Inferior parietal cortex (tissue), 1 donor: ENCODE results near the gene PSORS1C1.
"Not testable (repeated sequence)": the region's sequence is repeated elsewhere in the genome, so short reads cannot be mapped to it uniquely, and the experiment has no call there.

ENCODE experiments used
- DNase-seq: peaks from one replicate; pipeline ENCODE4 v3.0.0-alpha.2; 2016; ENCODE audit errors: extremely low spot score

The PSORS1C1 gene, protein sequence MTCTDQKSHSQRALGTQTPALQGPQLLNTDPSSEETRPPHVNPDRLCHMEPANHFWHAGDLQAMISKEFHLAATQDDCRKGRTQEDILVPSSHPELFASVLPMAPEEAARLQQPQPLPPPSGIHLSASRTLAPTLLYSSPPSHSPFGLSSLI

DNA sequence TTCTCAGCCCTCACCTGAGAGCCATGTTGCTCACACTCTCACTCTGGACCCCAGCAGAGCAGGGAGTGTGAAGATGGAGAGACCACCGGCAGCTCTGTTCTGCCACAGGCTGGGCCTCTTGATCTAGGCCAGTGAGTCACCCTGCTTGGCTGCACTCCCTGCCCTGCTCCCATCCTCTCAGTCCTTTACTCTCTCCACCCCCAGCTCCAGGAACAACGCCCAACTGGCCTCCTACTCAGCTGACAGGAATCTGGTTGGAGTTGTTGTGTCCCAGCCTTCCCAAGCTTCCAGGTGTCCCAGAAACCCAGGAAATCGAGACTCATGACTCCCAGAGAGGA is at the start of gene PSORS1C1:
PSORS1C1 (plus strand) TSS at position 260 of the 338 bp plus-strand sequence. CDS start 14,833 bp downstream, outside the sequence.
- DNase-seq, result peak; percentile 27

DNA sequence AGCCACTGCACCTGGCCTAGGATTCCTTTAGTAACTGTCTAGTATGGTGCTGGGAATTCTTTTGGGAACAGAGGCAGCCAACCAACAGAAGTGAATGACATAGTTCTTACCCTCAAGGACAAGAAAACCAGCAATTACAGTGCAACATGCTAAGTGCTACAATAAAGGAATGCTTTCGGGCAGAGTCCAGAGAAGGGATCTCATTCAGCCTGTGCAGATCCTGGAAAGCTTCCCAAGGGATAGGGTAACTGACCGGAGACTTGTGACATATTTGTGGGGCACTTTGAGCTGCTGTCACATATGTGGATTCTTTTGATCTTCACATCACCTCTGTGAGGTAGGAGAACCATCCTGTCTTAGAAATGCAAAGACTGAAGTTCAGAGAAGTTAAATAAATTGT is 49.0 kb upstream of the PSORS1C1 start:
- DNase-seq, result no peak

DNA sequence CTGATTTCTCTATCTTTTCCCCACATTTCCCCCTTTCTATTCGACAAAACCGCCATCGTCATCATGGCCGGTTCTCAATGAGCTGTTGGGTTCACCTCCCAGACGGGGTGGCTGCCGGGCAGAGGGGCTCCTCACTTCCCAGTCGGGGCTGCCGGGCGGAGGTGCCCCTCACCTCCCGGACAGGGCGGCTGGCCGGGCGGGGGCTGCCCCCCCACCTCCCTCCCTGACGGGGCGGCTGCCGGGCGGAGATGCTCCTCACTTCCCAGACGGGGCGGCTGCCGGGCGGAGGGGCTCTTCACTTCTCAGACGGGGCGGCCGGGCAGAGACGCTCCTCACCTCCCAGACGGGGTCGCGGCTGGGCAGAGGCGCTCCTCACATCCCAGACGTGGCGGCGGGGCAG is 47.6 kb upstream of the PSORS1C1 start:
- not testable (repeated sequence) for DNase-seq

DNA sequence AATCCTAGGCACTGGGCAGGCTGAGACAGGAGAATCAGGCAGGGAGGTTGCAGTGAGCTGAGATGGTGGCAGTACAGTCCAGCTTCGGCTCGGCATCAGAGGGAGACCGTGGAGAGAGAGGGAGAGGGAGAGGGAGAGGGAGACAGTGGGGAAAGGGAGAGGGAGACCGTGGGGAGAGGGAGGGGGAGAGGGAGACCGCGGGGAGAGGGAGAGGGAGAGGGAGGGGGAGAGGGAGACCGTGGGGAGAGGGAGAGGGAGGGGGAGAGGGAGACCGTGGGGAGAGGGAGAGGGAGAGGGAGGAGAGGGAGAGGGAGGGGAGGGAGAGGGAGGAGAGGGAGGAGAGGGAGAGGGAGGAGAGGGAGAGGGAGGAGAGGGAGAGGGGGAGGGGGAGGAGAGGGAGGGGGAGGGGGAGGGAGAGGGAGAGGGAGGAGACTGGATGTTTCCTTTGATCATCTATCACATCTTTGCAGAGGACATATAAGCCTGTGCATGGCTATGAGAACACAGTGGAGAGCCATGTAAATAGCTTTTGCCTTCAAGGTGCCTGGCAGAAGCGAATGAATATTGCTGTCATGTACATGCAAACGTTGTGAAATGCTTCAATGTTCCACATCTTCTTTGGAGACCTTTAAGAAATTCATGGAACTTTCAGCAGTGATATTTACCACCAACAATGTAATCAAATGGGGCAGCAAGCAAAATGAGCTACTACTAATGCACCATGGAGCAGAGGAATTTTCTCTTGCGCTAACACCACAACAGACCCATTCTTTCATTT is 46.5 kb upstream of the PSORS1C1 start:
- not testable (repeated sequence) for DNase-seq

DNA sequence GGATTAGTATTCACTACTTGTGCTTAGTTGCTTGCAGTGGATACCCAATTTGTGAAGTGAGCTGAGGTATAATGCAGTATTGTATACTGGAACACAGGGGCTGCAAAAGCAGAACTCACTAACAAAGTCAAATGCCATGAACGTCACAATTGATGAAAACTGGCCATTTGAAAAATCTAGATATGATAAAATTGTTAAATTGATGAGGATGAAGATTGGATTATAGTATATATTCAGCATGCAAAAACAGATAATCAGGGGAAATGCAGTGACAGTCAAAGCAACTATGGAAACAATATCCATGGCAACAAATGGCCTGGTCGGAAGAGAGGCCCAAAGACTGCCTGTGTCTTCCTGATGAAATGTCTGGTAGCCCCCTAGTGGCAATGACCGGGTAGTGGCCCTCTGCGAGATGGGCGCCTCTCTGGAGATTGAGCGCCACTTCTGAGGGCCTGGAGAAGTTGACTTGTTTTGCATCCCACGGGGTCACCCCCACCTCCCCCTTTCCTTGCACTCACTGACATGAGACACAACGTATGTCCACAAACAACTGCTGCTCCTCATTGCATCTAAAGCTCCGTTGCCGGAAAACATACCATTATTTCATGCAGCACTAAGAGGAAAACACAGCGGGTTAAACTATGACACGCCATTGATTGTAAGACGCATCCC is 45.8 kb upstream of the PSORS1C1 start:
- DNase-seq, result peak; percentile 94

DNA sequence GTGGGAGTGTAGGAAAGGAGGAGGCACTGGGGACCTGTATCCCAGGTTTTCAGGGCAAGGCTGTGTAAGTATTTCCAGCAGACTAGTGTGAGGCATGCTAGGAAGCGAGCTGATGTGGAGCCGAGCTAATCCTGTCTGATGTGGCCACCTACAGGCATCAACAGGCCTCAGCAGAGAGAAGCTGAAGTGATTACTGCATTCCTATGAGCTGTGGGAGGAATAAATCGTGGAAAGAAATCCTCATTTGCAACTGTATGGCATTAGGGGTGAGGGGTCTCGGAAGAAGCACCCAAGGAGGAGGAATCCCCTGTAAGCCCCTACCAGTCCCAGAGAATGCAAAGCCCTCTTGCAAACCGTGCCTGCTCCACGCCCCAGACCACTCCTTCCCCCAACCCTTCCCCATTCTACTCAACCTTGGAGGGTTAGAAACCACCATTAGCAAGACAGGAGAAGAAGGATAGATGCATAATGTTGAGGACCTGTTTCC is 43.8 kb upstream of the PSORS1C1 start:
- DNase-seq, result peak; percentile 73

DNA sequence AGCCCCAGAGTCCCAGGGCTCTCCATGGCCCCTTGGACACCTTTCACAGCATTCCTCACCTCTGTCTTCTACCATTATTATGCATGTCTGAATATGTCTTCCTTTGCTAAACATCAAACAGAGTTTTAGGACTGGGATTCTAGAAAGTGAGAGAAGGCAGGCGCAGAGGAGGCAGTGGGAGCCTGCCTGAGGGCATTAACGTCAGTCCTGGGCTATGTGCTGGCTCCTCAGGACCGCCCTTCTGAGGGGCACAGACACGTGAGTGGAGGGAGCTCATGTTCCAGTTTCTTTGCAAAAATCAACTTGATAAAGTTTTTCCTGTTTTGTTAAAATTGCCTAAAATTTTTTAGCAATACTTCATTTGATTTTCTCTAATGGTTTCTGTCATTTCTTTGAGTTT is 40.2 kb upstream of the PSORS1C1 start:
- DNase-seq, result no peak

DNA sequence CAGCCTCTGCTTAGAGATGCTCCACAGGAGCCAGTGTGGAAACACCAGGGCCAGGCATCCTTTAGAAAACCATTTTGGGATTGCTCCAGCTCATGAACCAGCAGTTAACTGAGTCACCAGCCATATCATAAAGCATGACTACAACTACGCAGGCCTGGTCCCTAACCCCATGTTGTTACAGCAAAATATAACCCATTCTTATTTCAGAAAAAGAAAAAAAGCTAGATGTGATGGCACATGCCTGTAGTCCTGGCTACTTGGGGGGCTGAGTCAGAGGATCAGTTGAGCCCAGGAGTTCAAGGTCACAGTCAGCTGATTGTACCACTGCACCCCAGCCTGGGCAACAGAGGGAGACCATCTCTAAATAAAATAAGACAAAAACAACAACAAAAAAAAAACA is 39.1 kb upstream of the PSORS1C1 start:
- DNase-seq, result no peak

DNA sequence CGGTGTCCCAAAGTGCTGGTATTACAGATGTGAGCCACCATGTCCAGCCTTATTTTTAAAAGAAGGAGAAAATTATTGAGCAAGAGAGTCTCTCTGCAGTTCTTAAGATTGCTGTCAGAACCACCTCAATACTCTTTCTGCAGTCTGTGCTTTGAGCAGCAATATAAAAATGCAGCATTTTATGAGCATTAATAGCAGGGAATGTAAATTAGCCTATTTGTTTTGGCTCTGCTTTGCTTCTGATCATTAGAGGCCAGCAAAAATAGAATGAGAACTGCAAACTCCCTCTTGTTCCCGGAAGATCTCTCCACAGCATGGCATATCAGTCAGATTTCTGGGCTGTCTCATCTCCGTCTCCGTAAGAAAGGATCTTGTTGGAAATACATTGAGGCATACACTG is 38.0 kb upstream of the PSORS1C1 start:
- DNase-seq, result no peak

DNA sequence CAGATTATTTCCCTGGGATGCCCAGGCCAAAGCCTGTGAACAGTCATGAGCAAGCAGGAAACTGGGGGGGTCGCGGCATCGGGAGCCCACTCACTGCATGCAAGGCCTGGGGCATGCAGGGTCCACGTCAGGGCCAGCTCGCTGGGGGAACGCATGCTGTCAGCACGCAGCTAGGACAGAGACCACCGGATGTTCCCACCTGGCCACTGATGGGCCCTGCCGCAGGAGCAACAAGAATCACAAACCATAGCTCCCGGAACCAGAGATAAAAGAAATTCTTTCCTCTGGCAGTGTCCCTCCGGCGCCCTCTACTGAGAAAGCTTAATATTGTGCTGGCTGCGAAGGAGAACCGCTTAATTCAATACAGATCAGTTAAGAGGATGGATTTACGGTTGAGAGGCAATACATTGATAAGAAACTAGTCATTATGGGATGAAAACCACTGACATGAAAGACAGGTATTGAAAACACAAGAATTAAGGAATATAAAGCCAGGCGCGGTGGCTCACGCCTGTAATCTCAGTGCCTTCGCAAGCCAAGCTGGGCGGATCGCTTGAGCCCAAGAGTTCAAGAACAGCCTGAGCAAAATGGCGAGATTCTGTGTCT is 34.8 kb upstream of the PSORS1C1 start:
- peak; percentile 89 for DNase-seq

DNA sequence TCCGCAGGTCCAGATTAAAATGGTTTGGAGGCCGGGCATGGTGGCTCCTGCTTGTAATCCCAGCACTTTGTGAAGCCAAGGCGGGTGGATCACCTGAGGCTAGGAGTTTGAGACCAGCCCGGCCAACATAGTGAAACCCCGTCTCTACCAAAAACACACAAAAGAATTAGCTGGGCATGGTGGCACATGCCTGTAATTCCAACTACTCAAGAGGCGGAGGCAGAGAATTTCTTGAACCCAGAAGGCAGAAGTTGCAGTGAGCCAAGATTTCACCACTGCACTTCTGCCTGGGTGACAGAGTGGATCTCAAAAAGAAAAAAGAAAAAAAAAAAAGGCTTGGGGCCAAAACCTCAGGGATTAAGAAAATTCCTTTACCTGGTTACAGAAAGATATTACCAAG is 32.7 kb upstream of the PSORS1C1 start:
- no peak for DNase-seq

DNA sequence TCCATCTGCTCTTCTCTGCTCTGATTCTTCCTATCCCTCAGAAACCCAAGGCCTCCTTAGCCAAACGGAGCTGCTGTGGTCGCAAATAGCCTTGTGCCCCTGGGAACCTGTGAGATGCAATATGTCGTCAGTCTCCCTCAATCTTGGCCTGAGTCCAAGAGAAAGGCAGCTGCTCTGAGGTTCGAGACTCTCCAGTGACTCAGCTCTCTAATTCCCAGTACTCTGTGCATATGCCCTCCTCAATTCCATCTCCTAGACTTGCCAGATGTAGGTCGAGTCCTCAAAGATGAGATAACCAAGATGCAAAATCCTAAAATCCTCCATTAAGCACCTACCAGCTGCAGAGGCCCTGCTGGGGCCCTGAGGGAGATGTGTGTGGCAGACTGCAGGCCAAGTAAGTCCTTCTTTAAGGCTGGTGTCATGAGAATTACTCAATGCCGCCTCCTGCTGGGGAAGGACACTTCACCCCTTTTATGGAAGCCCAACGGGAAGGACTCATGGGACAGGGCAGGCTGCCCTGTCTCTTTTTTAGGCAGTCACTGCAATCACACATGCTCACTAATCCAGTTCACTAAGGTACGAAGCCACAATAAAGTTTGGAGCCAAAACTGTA is 30.8 kb upstream of the PSORS1C1 start:
- no peak for DNase-seq

DNA sequence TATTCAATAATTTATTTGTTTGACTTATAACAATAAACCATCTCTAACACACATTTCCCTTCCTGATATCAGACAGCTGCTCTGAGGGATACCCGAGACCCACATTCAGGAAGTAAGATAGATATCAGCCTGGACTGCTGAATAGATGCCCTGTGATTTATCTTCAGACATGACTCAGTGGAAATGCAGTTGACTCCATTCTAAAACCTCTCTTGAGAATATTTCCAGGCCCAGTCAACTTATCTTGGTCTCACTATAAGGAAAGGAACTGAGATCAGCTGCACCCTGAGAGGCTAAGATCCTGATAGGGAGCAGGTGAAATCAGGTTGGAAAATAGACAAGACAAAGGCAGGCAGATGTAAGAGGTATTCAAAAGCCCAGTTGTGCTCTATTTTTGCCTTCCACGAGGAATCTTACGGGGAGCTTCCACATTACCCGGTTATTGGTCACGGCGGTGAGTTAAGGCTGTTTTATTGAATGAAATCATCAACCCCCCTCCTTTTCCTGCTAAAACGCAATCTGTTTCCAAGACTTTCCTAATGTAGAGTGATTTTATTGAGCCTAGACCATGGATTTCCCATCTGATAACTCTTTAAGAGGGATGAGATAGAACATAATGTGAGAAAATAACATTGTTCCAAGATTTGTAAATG is 27.7 kb upstream of the PSORS1C1 start:
- DNase-seq, result no peak

DNA sequence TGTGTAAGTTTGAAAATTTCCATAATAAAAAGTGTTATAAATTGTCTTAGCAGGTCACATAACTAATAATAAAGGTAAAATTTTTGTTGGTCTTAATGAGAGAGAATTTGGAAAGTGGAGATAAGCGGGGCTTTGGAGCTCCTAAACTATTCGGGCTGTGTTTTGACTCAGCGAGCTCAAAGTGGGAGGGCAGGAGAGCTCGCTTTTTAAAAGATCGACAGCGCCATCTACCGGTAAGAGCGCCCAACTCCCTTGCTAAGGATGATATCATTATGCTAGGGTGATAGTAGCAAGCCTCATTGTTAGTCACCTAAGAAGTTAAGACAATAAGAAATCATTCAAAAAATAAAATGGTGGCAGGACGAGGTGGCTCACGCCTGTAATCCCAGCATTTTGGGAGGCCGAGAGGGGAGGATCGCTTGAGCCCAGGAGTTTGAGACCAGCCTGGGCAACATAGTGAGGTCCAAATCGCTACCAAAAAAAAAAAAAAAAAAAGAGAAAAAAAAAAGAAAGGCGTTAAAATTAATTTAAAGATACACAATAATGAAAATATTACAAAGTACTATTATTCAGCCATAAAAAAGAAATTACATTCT is 27.0 kb upstream of the PSORS1C1 start:
- peak; percentile 99 for DNase-seq

DNA sequence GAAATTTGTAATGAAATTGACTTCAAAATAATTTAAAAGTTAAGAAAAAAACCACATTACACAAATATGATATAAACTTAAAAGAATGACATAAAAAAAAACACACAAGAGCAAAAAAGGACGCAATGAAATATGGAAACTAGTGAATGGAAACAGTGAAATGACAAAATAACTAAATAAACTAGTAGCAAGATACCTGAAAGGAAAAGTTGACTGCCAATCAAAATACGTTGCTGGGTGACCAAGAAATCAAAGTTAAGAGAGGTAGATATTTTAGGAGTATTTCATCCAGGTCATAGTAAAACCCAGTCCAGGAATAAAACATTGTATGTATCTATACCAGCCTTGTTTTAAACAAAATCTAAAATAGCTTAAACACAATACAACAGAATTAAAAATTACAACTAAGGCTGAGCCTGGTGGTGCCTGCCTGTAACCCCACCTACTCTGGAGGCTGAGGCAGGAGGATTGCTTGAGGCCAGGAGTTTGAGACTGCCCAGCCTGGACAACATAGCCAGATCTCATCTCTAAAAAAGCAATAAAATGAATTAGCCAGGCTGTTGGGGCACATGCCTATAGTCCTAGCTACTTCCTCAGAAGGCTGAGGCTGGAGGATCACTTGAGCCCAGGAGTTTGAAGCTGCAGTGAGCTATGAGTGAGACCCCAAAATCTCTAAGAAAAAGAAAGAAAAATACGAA is 24.2 kb upstream of the PSORS1C1 start:
- DNase-seq, result no peak

DNA sequence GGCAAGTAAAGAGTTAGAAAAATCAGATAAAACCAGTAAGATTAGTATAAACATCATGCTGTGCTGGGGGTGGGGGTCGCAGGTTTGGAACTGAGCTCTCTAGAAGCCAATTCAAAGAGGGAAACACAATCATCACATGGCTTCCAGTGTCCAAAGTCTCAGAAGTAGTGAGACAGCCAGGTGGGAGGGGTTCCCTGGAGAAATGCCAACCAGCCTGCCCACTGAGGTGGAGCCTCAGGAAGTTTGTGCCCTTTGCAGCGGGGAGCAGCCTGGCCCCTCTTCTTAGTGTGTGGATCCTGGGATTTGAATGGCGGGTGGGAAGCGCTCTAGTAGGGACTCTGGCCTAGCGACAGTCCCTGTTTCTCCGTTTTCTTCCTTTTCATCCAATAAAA is 23.6 kb upstream of the PSORS1C1 start:
- no peak for DNase-seq

DNA sequence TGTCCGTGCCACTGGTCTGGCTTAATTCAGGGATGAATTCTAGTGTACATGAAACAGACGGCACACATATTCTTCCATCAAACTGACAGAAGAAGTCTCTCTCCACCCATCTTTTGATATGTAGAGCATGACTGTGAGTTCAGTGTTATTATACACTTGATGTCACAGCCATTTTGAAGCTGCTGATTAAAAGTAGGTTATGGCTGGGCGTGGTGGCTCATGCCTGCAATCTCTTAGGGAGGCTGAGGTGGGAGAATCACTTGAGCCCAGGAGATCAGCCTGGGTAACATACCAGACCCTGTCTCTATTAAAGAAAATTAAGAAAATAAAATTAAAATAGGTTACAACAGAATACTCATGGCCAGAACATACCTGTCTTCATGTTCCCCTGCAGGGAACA is 22.9 kb upstream of the PSORS1C1 start:
- no peak for DNase-seq

DNA sequence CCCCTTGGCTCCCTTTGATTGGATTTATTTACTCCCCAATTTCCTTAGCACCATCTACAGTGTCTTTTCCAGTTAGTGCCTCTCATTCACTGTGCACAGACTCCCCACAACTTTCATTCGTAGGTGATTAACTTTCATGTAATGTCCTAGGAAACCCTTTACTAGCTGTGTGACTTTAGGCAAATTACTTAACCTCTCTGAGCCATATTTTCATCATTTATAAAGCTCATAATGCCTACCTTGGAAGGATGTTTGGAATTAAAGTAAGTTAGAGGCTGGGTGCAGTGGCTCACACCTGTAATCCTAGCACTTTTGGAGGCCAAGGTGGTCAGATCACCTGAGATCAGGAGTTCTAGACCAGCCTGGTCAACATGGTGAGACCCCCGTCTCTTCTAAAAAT is 22.4 kb upstream of the PSORS1C1 start:
- no peak for DNase-seq

DNA sequence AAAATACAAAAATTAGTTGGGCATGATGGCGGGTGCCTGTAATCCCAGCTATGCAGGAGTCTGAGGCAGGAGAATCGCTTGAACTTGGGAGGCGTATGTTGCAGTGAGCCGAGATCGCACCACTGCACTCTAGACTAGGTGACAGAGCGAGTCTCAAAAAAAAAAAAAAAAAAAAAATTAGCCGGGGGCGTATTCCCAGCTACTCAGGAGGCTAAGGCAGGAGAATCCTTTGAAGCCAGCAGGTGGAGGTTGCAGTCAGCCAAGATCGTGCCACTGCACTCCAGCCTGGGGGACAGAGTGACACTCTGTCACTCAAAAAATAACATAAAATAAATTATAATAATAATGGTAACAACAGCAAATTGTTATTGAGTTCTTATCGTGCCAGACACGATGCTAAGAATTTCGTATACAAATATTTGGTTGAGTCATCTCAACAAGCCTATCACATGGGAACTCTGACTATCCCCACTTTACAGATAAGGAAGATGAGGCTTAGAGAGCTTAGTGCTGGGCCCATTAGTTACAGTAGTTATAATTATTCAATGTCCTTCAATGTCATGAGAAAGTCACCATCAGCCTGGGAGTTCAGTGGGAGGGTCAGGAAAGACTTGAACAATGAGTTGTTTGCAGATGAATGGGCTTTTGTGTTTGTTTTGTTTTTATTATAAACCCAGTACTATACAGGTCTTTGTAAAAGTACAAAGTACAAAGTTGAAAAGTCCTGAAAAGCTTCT is 21.7 kb upstream of the PSORS1C1 start:
- DNase-seq, result no peak

DNA sequence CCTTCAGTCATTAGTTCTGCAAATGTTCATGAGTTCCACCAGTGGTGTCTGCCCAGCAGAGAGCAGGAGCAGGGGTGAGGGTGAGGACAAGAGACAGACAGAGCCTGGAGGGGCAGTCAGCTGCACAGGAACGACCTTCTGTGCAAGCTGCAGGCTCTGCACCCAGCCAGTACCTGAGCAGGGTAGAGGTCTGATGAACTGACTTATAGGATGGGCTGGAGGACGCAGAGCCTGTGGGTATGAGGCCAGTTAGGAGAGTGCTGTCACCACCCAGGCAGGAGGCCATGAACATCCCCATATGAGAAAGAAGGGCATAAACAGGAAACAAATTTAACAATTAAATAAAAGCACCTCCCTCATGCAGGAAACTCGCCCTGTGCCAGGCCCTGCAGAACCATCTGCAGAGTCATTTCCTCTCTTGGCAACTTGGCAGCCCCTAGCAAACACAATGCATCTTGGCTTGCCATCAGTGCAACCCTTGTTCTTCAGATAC is 20.2 kb upstream of the PSORS1C1 start:
- DNase-seq, result no peak
